Measurements from ENCODE around the gene NKD1. TPM values are rescaled to one million over a fixed set of nuclear protein-coding genes. Genes with fewer than 3 reads are reported as not detected.

NKD1 gene
- total RNA-seq, 1 experiment from 2014 or later, result 0.44 TPM

DNA sequence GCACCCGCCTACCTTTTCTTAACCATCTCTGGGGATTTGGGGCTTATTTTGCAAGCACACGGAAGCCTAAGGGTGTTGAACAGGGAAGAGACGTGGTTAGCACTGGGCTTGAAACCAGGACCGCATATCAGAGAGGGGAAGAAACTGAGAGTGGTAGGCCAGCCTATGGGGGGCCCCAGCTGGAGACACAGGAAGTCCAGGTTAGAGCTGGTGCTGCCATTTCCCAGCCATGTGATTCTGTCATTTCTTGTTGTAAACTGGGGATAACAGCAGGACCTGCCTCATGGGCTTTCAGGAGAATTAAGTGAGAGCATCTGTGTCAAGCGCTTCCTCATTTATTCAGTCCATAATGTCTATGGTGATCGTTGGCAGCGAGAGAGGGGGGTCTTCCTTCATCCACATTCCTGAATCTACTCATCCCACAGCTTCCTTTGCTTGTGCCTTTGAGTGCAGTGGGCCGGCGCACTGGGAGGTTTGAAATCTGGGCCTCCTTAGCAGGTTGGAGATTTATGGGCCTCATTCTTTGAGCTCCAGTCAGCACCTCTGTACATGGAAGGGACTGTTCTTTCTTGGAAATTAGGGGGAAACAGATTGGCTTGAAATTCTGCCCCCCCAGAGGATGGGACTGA, 20.1 kb downstream of the NKD1 start:
- no TSS peak for BruUV-seq (replicated peaks)
- CTCF ChIA-PET, result no interaction called here
- POLR2A ChIA-PET (ENCODE audit: unreplicated experiment), result no interaction called here
- H3K27ac ChIP-seq, result no peak overlapping the region
- DNase-seq, result no peak
- no peaks in the 10 kb centered on the region for H3K9me2 ChIP-seq (ENCODE audit: insufficient read depth)
- TF ChIP-seq EZH2 (IDR thresholded peaks at IDR 0.05; ENCODE audit: low read depth), result no peak
- TF ChIP-seq, protein P1, sequence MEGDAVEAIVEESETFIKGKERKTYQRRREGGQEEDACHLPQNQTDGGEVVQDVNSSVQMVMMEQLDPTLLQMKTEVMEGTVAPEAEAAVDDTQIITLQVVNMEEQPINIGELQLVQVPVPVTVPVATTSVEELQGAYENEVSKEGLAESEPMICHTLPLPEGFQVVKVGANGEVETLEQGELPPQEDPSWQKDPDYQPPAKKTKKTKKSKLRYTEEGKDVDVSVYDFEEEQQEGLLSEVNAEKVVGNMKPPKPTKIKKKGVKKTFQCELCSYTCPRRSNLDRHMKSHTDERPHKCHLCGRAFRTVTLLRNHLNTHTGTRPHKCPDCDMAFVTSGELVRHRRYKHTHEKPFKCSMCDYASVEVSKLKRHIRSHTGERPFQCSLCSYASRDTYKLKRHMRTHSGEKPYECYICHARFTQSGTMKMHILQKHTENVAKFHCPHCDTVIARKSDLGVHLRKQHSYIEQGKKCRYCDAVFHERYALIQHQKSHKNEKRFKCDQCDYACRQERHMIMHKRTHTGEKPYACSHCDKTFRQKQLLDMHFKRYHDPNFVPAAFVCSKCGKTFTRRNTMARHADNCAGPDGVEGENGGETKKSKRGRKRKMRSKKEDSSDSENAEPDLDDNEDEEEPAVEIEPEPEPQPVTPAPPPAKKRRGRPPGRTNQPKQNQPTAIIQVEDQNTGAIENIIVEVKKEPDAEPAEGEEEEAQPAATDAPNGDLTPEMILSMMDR (conservative IDR thresholded peaks at IDR 0.05), result no peak
- no peaks in the 10 kb centered on the region for H3K79me2 ChIP-seq (ENCODE audit: low read depth)
- intact Hi-C loops (cut with micrococcal nuclease; ENCODE audit: unreplicated experiment), result no loop called here
- no peaks in the 10 kb centered on the region for H3K9me3 ChIP-seq (ENCODE audit: insufficient read depth, low read depth)
- no peak overlapping the region for H3K4me3 ChIP-seq
- no peaks in the 10 kb centered on the region for H3K4me1 ChIP-seq (replicated peaks; ENCODE audit: insufficient read depth)
- no peak overlapping the region for H3K4me2 ChIP-seq
- H3F3A ChIP-seq (ENCODE audit: insufficient read depth, low read depth), result no peaks in the 10 kb centered on the region
- H4K20me1 ChIP-seq (ENCODE audit: insufficient read depth), result no peaks in the 10 kb centered on the region
- H3K27me3 ChIP-seq (ENCODE audit: insufficient read depth, low read depth), result no peaks in the 10 kb centered on the region
- no peaks in the 10 kb centered on the region for H3K36me3 ChIP-seq (ENCODE audit: low read depth)
- no peak overlapping the region for H2AFZ ChIP-seq

DNA sequence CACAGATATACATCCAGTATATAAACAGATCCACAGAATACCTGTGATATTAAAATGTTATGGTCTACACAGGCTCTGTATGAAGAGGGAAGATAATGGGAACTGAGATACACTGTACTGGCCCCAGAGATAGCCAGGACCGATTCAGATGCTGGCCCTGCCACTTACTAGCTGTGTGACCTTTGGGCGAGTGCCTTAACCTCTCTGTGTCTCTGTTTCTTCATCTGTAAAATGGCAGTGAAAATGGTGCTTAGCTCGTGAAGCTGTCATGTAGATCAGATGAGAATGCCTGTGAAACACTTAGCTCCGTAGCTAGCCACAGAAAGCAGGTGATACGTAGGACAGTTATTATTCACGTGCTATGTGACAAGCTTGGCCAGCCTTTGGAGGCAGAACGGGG, 22.2 kb downstream of the NKD1 start:
- BruUV-seq (replicated peaks), result no TSS peak
- ChIA-PET POLR2A (ENCODE audit: unreplicated experiment) (no interaction called here), CTCF (no interaction called here)
- H3K79me2 ChIP-seq (ENCODE audit: low read depth), result no peaks in the 10 kb centered on the region
- H3K9me2 ChIP-seq (ENCODE audit: insufficient read depth), result no peaks in the 10 kb centered on the region
- H4K20me1 ChIP-seq (ENCODE audit: insufficient read depth), result no peaks in the 10 kb centered on the region
- no peak overlapping the region for H2AFZ ChIP-seq
- H3K4me2 ChIP-seq, result no peak overlapping the region
- intact Hi-C loops (cut with micrococcal nuclease; ENCODE audit: unreplicated experiment), result no loop called here
- no peaks in the 10 kb centered on the region for H3K9me3 ChIP-seq (ENCODE audit: insufficient read depth, low read depth)
- no peaks in the 10 kb centered on the region for H3K27me3 ChIP-seq (ENCODE audit: insufficient read depth, low read depth)
- H3K4me3 ChIP-seq, result no peak overlapping the region
- DNase-seq, result no peak
- H3K36me3 ChIP-seq (ENCODE audit: low read depth), result no peaks in the 10 kb centered on the region
- no peak for TF ChIP-seq EZH2 (IDR thresholded peaks at IDR 0.05; ENCODE audit: low read depth)
- TF ChIP-seq, protein P1 (conservative IDR thresholded peaks at IDR 0.05), result no peak
- no peaks in the 10 kb centered on the region for H3F3A ChIP-seq (ENCODE audit: insufficient read depth, low read depth)
- H3K4me1 ChIP-seq (replicated peaks; ENCODE audit: insufficient read depth), result no peaks in the 10 kb centered on the region
- H3K27ac ChIP-seq, result no peak overlapping the region

DNA sequence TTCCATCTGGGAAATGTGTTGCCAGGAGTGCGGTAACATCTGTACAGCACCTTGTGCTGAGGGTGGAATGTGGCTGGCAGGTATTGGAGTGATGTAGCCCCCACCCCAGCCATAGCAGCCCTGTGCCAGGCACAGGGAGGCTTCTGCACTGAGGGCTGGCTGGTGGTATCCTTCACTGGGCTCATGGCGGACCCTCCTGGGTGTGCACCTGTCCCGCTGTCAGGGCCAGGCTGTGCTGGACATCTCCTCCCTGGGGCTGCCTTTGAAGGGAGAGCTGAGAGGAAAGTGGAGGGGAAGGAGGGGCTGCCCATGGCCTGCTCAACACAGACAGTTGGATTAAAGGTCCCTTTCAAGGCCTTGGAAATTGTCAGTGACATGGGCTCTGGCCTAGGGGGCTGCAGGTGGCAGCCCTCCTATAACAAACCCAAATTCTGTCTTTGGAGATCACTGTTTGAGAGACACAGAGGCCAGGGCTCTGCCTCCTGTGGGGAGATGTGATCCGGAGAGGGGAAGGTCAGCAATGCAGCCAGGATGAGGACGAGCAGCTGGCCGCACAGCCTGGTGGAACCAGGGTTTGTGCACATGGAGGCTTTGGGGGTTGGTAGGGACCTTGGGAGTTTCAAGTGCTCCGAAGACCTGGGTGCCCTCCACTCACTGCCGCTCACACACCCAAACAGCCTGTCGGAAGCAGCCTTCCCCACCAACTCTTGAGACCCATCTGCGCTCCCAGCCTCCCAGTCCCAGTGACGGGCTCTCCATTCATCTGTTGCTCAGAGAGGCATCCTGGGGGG, 22.8 kb downstream of the NKD1 start:
- Histone ChIP-seq H3K27ac (no peak overlapping the region), H3F3A (ENCODE audit: insufficient read depth, low read depth) (no peaks in the 10 kb centered on the region), H3K4me1 (replicated peaks; ENCODE audit: insufficient read depth) (no peaks in the 10 kb centered on the region), H3K4me3 (no peak overlapping the region), H3K36me3 (ENCODE audit: low read depth) (no peaks in the 10 kb centered on the region), H3K9me3 (ENCODE audit: insufficient read depth, low read depth) (no peaks in the 10 kb centered on the region), H3K9me2 (ENCODE audit: insufficient read depth) (no peaks in the 10 kb centered on the region), H2AFZ (no peak overlapping the region), H3K27me3 (ENCODE audit: insufficient read depth, low read depth) (no peaks in the 10 kb centered on the region), H3K79me2 (ENCODE audit: low read depth) (no peaks in the 10 kb centered on the region), H4K20me1 (ENCODE audit: insufficient read depth) (no peaks in the 10 kb centered on the region), H3K4me2 (no peak overlapping the region)
- no TSS peak for BruUV-seq (replicated peaks)
- no peak for TF ChIP-seq EZH2 (IDR thresholded peaks at IDR 0.05; ENCODE audit: low read depth)
- TF ChIP-seq, protein P1 (conservative IDR thresholded peaks at IDR 0.05), result no peak
- intact Hi-C loops (cut with micrococcal nuclease; ENCODE audit: unreplicated experiment), result no loop called here
- POLR2A ChIA-PET (ENCODE audit: unreplicated experiment), result no interaction called here
- CTCF ChIA-PET, result no interaction called here
- no peak for DNase-seq
